ENCODE results near the gene ADAD2.
A peak's percentile ranks its signal among the peaks of the same experiment; 100 is the strongest.

The ADAD2 gene

GRCh38 chr16:84177741-84178073, 13.2 kb upstream of the ADAD2 start:
- DNase-seq: peak; percentile 43

- DNase-seq: no peak
Observed at GRCh38 chr16:84178146-84178765, 12.7 kb upstream of the ADAD2 start.

GRCh38 chr16:84178892-84179611, 11.9 kb upstream of the ADAD2 start:
- no peak for DNase-seq

GRCh38 chr16:84179612-84180320, 11.2 kb upstream of the ADAD2 start:
- no peak for DNase-seq

- DNase-seq: no peak
Observed at GRCh38 chr16:84180519-84181140, 10.3 kb upstream of the ADAD2 start.

GRCh38 chr16:84181144-84181915, 9.6 kb upstream of the ADAD2 start:
- DNase-seq: no peak

DNA sequence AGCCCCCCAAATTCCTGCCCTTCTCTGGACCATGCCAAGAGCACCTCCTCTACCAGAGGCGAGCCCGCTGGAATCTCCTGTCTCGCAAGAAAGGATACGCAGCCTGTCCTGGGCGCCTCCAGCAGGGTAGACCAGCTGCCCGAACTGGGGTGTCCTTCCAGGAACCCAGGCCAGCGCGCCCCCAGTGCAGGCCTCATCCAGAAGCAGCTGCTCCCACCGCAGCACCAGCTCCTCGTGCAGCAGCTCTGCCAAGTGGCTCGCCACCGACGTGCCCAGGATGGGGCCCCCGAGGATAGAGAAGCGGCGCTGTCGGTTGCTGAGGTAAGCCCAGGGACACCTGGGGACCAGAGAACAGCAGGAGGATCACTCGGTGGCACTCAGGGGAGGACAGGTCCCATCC, 8.9 kb upstream of the ADAD2 start:
- DNase-seq: no peak

- no peak for DNase-seq
Observed at GRCh38 chr16:84182680-84183571, 8.0 kb upstream of the ADAD2 start.

DNA sequence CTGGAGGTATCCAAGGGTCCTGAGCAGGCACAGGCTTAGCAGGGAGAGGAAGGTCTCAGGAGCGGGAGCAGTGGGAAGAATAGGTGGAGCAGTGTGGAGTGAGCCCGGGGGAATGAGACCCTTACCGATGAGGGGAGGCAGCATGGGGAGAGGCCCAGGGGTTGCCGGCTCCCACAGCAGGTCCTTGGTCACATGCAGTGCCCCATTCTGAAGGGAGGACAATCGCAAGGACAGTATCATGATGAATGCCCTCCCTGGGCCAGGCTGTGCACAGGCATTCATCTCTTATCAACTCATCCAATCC, 7.4 kb upstream of the ADAD2 start:
- no peak for DNase-seq

- DNase-seq: no peak
Observed at GRCh38 chr16:84183911-84184591, 6.9 kb upstream of the ADAD2 start.

DNA sequence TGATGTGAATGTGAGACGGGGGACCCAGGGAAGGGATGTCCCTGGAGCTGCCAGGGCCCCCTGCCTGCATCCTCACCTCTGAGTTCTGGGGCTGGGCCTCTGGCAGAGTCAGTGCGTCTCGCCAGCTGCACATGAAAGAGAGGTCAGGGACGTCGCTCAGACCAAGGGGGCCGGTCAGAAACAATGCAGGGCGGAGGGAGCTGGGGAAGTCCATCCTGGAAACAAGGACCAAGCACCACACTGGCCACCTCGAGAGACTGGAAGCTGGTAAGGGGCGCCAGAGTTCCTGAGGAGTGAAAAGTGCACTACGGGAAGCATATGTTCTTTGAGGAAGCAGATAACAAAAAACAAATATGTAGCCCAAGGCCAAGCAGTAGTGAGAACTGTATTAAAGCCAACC, 6.2 kb upstream of the ADAD2 start:
- no peak for DNase-seq

DNA sequence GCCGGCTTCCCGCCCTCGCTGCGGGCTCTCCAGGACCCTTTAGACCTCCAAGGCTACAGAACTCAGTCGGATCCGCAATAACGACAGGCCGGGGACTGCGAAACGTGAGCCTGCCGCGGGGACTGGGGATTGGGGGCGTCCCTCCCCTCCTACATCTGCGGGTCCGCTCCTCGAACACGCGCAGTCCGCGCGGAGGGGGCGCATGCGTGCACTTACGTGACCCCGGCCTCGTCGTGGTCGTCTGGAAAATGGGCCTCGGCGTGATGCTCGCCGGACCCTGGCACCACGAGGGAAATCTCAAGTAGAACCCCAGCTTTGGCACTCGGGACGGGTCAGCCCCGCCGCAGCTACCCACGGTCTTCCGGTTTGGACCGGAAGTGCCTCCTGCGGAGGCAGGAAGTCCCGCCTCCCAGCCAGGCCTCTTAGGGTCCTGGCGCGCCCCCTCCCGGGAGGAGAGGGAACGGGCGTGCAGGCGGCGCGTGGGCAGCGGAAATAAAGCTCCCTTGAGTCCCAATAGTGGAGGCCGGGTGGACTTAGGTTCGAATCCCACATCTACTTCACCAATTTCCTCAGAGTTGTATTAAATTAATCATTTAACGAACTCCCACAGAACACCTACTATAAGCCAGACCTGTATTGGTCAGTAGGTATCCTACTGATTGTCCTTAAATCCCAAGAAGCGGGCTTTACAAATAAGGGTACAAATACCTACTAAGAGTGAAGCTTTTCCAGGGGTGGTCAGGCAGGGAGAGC, 4.1 kb upstream of the ADAD2 start, which contains the start of gene TAF1C:
Gene TAF1C, minus strand, starts transcription at position 373 of the 753 bp plus-strand sequence. CDS start 2,069 bp downstream, outside the sequence.
- DNase-seq: peak; percentile 95

DNA sequence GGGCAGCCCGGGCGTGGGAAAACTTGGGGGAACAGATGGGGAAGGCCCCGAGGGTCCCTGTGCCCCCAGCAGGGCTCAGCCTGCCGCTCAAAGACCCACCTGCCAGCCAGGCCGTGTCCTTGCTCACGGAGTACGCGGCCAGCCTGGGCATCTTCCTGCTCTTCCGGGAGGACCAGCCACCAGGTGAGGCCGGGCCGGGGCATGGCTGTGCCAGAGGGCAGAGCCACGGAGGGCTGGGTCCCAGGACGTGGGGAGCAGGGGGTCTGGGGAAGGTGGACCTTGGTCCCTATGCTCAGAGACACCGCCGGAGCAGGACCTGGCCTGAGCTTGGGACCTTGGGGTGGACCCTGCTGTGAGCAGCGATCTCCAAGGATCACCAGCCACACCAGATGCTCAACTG, 509 bp downstream of the ADAD2 start:
- no peak for DNase-seq

GRCh38 chr16:84193480-84193879, 2.5 kb downstream of the ADAD2 start:
- no peak for DNase-seq

GRCh38 chr16:84194018-84194417, 3.1 kb downstream of the ADAD2 start:
- DNase-seq: no peak

DNA sequence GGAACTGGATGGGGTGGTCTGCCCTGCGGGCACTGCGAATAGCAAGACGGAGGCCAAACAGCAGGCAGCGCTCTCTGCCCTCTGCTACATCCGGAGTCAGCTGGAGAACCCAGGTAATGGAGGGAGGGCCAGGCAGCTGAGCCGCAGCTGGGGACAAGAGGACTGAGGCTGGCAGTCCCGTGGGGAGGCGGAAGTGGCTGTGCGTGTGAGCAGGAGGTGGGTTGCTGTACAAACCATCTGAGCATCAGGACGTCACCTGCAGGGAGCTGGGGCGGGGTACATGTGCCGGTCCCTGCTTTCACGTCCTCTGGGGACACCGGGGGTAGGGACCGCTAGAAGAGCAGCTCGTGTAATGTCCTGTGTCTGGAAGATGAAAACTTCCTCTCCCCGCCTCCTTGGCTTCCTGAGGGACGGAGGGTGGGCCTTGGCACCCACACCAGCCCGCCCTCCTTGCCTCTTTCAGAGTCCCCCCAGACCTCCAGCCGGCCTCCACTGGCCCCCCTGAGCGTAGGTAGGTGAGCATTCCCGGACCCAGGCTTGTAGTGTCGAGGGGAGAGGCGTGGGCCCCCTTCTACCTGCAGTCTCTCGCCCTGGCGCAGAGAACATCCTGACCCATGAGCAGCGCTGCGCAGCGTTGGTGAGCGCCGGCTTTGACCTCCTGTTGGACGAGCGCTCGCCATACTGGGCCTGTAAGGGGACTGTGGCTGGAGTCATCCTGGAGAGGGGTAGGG, 3.7 kb downstream of the ADAD2 start:
- peak; percentile 58 for DNase-seq

DNA sequence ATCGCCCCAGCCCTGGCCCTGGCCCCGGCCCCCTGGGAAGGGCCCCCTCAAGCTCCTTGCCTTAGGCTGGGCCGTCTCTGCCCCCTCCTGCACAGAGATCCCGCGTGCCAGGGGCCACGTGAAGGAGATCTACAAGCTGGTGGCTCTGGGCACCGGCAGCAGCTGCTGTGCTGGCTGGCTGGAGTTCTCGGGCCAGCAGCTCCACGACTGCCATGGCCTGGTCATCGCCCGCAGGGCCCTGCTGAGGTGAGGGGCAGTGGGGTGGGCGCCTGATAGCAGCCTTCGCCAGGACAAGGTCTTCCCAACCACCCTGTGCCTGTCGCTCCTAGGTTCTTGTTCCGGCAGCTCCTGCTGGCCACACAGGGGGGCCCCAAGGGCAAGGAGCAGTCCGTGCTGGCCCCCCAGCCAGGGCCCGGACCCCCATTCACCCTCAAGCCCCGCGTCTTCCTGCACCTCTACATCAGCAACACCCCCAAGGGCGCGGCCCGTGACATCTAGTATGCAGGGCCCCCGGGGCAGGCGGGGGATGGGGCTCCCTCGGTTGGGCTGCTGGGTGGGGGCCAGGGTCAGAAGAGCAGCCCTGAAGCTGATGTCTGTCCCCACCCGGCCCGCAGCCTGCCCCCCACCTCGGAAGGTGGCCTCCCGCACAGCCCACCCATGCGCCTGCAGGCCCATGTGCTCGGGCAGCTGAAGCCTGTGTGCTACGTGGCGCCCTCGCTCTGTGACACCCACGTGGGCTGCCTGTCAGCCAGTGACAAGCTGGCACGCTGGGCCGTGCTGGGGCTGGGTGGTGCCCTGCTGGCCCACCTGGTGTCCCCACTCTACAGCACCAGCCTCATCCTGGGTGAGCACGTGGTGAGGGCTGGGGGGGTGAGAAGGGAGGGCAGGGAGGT, 4.5 kb downstream of the ADAD2 start:
- no peak for DNase-seq

DNA sequence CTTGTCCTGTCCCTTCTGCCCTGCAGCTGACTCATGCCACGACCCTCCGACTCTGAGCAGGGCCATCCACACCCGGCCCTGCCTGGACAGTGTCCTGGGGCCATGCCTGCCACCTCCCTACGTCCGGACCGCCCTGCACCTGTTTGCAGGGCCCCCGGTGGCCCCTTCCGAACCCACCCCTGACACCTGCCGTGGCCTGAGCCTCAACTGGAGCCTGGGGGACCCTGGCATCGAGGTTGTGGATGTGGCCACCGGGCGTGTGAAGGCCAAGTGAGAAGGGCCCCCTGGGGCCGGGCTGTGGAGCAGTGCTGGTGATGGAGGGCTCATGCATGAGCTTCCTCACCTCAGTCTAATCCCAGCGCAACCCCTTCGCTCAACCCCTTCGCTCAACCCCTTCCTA, 5.1 kb downstream of the ADAD2 start:
- no peak for DNase-seq
